AG20443 (cell line): Measurements from ENCODE around the gene DTNBP1.
A peak's percentile ranks its signal among the peaks of the same experiment; 100 is the strongest.

Experiments
- DNase-seq: peaks from one replicate; pipeline ENCODE4 v3.0.0; 2012; ENCODE audit warnings: low spot score, mixed read lengths

Gene DTNBP1

GRCh38 chr6:15500901-15501825 lies 161.7 kb downstream of the DTNBP1 start:
- DNase-seq: no peak

GRCh38 chr6:15500078-15500740 lies 162.6 kb downstream of the DTNBP1 start:
- no peak for DNase-seq

GRCh38 chr6:15499591-15499990 lies 163.2 kb downstream of the DTNBP1 start:
- no peak for DNase-seq

- no peak for DNase-seq
Observed at GRCh38 chr6:15499125-15499524, 163.7 kb downstream of the DTNBP1 start.

GRCh38 chr6:15498640-15499039 lies 164.2 kb downstream of the DTNBP1 start:
- no peak for DNase-seq

- DNase-seq: no peak
Observed at GRCh38 chr6:15496345-15497131, 166.3 kb downstream of the DTNBP1 start.

- DNase-seq: peak; percentile 64
Observed at GRCh38 chr6:15495375-15495901, 167.4 kb downstream of the DTNBP1 start.

- DNase-seq: no peak
Observed at GRCh38 chr6:15493437-15494168, 169.2 kb downstream of the DTNBP1 start.

GRCh38 chr6:15491986-15492269 lies 170.9 kb downstream of the DTNBP1 start:
- DNase-seq: no peak

- DNase-seq: peak; percentile 82
Observed at GRCh38 chr6:15491255-15491985, 171.4 kb downstream of the DTNBP1 start.

- no peak for DNase-seq
Observed at GRCh38 chr6:15490242-15491100, 172.4 kb downstream of the DTNBP1 start.

GRCh38 chr6:15489261-15489962 lies 173.4 kb downstream of the DTNBP1 start:
- no peak for DNase-seq

- DNase-seq: no peak
Observed at GRCh38 chr6:15487262-15487661, 175.6 kb downstream of the DTNBP1 start.

- DNase-seq: no peak
Observed at GRCh38 chr6:15485936-15486335, 176.9 kb downstream of the DTNBP1 start.

GRCh38 chr6:15484821-15485220 lies 178.0 kb downstream of the DTNBP1 start:
- no peak for DNase-seq

- DNase-seq: no peak
Observed at GRCh38 chr6:15484140-15484539, 178.7 kb downstream of the DTNBP1 start.

GRCh38 chr6:15483060-15483459 lies 179.8 kb downstream of the DTNBP1 start:
- DNase-seq: no peak

GRCh38 chr6:15481390-15482291 lies 181.2 kb downstream of the DTNBP1 start:
- DNase-seq: no peak
